OCI-LY3 (cell line): ENCODE results near the gene CST4.

Experiments used
- H2AFZ ChIP-seq: fragments of 200-600, 300-600 bp; shearing (Covaris generic); 2 replicates; pipeline ENCODE4 v1.6.0; 2014; ENCODE audit warnings: antibody characterized with exemption, low read depth, low read length
- H3K27ac ChIP-seq: fragments of 200-600, 300-600 bp; sonication (generic); 2 replicates; pipeline ENCODE4 v1.5.1; 2014; ENCODE audit warnings: mild to moderate bottlenecking, low read length, moderate library complexity, mixed read lengths
- H3K27me3 ChIP-seq: fragments of 200-600, 300-600 bp; sonication (generic); 2 replicates; pipeline ENCODE4 v1.6.1; 2014; ENCODE audit warnings: low read depth, low read length, mixed read lengths
- H3K36me3 ChIP-seq: fragments of 200-600, 300-600 bp; sonication (generic); replicated peaks from 2 replicates; pipeline ENCODE3; 2014; ENCODE audit warnings: low read depth, low read length, mixed read lengths
- H3K4me1 ChIP-seq: fragments of 300-600, 200-600 bp; sonication (generic); 2 replicates; pipeline ENCODE4 v1.6.1; 2014; ENCODE audit warnings: low read length, mixed read lengths
- H3K4me2 ChIP-seq: fragments of 200-600, 300-600 bp; sonication (generic); 2 replicates; pipeline ENCODE4 v1.6.1; 2014; ENCODE audit warnings: low read length, mixed read lengths
- H3K4me3 ChIP-seq: fragments of 300-600, 200-600 bp; sonication (generic); 2 replicates; pipeline ENCODE4 v1.5.1; 2014; ENCODE audit warnings: antibody characterized with exemption, mild to moderate bottlenecking, low read length, moderate library complexity
- H3K79me2 ChIP-seq: fragments of 300-600, 200-600 bp; shearing (Covaris generic); 2 replicates; pipeline ENCODE4 v1.6.1; 2014; ENCODE audit warnings: mild to moderate bottlenecking, low read length, mixed read lengths
- H3K9ac ChIP-seq: fragments of 300-600, 200-600 bp; shearing (Covaris generic); 2 replicates; pipeline ENCODE4 v1.6.0; 2014; ENCODE audit warnings: mild to moderate bottlenecking, low read length, moderate library complexity
- H3K9me3 ChIP-seq: fragments of 200-600, 300-600 bp; shearing (Covaris generic); 2 replicates; pipeline ENCODE4 v1.6.1; 2014; ENCODE audit warnings: low read length, mixed read lengths; ENCODE audit not compliant: insufficient read depth
- H4K20me1 ChIP-seq: fragments of 200-600, 300-600 bp; sonication (generic); 2 replicates; pipeline ENCODE4 v1.6.1; 2016; ENCODE audit warnings: low read length, mixed read lengths; ENCODE audit not compliant: insufficient read depth
- CTCF ChIP-seq: fragments of 200-600, 300-600 bp; sonication (generic); IDR thresholded peaks from 2 replicates; pipeline ENCODE4 v1.5.1; 2014; ENCODE audit warnings: antibody characterized with exemption, low read length, low read depth
- EZH2phosphoT487 ChIP-seq: fragments of 200-600 bp; shearing (Covaris generic); IDR thresholded peaks from 2 replicates; pipeline ENCODE4 v1.6.1; 2018; ENCODE audit warnings: antibody characterized with exemption, mixed run types, low read depth

Gene CST4

GRCh38 chr20:23644164-23644563 lies 44.7 kb downstream of the CST4 start:
- Histone ChIP-seq H3K4me1 (peaks cover 65% of the 10 kb centered on the region), H3K4me3 (peak overlapping the region; percentile 41), H4K20me1 (no peaks in the 10 kb centered on the region), H3K79me2 (no peaks in the 10 kb centered on the region), H3K4me2 (peak overlapping the region; percentile 68), H3K36me3 (no peaks in the 10 kb centered on the region), H3K27me3 (no peaks in the 10 kb centered on the region; the same call in 1 of the 2 replicates), H3K27ac (peak overlapping the region; percentile 3; the same call in 1 of the 2 replicates), H3K9ac (no peak overlapping the region), H2AFZ (no peak overlapping the region), H3K9me3 (no peaks in the 10 kb centered on the region)
- TF ChIP-seq EZH2phosphoT487 = no peak
- TF ChIP-seq CTCF = no peak

GRCh38 chr20:23643659-23644058 lies 45.2 kb downstream of the CST4 start:
- H2AFZ ChIP-seq = no peak overlapping the region
- H3K4me3 ChIP-seq = peak overlapping the region; percentile 41
- no peak overlapping the region for H3K9ac ChIP-seq
- H3K36me3 ChIP-seq = no peaks in the 10 kb centered on the region
- H3K79me2 ChIP-seq = no peaks in the 10 kb centered on the region
- no peaks in the 10 kb centered on the region; the same call in 1 of the 2 replicates for H3K27me3 ChIP-seq
- TF ChIP-seq EZH2phosphoT487 = no peak
- H3K4me1 ChIP-seq = peaks cover 65% of the 10 kb centered on the region
- peak overlapping the region; percentile 68 for H3K4me2 ChIP-seq
- H3K9me3 ChIP-seq = no peaks in the 10 kb centered on the region
- peak overlapping the region; percentile 3; the same call in 1 of the 2 replicates for H3K27ac ChIP-seq
- H4K20me1 ChIP-seq = no peaks in the 10 kb centered on the region

GRCh38 chr20:23641936-23642751 lies 46.7 kb downstream of the CST4 start:
- no peak overlapping the region for H3K9ac ChIP-seq
- no peaks in the 10 kb centered on the region for H3K36me3 ChIP-seq
- no peaks in the 10 kb centered on the region for H3K79me2 ChIP-seq
- no peaks in the 10 kb centered on the region for H3K9me3 ChIP-seq
- H3K4me3 ChIP-seq = no peak overlapping the region
- peaks cover 65% of the 10 kb centered on the region for H3K4me1 ChIP-seq
- no peak overlapping the region for H2AFZ ChIP-seq
- TF ChIP-seq EZH2phosphoT487 (no peak), CTCF (no peak)
- H3K27me3 ChIP-seq = no peaks in the 10 kb centered on the region; the same call in 1 of the 2 replicates
- no peak overlapping the region for H3K27ac ChIP-seq
- H3K4me2 ChIP-seq = 0 out of 2 replicates have a peak overlapping the region, but pooled peaks have one; percentile 53
- no peaks in the 10 kb centered on the region for H4K20me1 ChIP-seq

GRCh38 chr20:23640671-23641667 lies 47.9 kb downstream of the CST4 start:
- Histone ChIP-seq H3K9ac (no peak overlapping the region), H3K36me3 (no peaks in the 10 kb centered on the region), H3K4me2 (peak overlapping the region; percentile 53), H3K27me3 (no peaks in the 10 kb centered on the region; the same call in 1 of the 2 replicates), H3K27ac (no peak overlapping the region), H3K9me3 (no peaks in the 10 kb centered on the region), H3K4me1 (peaks cover 59% of the 10 kb centered on the region), H4K20me1 (no peaks in the 10 kb centered on the region), H2AFZ (no peak overlapping the region), H3K4me3 (peak overlapping the region; percentile 9; the same call in 1 of the 2 replicates), H3K79me2 (no peaks in the 10 kb centered on the region)
- TF ChIP-seq CTCF (peak; percentile 19; the same call in 1 of the 2 replicates), EZH2phosphoT487 (no peak)
